ENCODE measurements around the gene JAM3.

- TF ChIP-seq, protein P1, sequence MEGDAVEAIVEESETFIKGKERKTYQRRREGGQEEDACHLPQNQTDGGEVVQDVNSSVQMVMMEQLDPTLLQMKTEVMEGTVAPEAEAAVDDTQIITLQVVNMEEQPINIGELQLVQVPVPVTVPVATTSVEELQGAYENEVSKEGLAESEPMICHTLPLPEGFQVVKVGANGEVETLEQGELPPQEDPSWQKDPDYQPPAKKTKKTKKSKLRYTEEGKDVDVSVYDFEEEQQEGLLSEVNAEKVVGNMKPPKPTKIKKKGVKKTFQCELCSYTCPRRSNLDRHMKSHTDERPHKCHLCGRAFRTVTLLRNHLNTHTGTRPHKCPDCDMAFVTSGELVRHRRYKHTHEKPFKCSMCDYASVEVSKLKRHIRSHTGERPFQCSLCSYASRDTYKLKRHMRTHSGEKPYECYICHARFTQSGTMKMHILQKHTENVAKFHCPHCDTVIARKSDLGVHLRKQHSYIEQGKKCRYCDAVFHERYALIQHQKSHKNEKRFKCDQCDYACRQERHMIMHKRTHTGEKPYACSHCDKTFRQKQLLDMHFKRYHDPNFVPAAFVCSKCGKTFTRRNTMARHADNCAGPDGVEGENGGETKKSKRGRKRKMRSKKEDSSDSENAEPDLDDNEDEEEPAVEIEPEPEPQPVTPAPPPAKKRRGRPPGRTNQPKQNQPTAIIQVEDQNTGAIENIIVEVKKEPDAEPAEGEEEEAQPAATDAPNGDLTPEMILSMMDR (IDR thresholded peaks at IDR 0.05; ENCODE audit: extremely low read depth in 1 of 2, insufficient read depth in 1 of 2, low read depth in 1 of 2, low read length in 2 of 2), result no peak
- TF ChIP-seq POLR2AphosphoS5 (IDR thresholded peaks at IDR 0.05; ENCODE audit: insufficient read depth, low read depth, low read length) (no peak), POLR2A (IDR thresholded peaks at IDR 0.05; ENCODE audit: low read depth, low read length) (no peak), JUN (IDR thresholded peaks at IDR 0.05; ENCODE audit: borderline replicate concordance, insufficient read depth, insufficient read length, low read depth) (no peak), EZH2 (IDR thresholded peaks at IDR 0.05; ENCODE audit: borderline replicate concordance, low read depth, low read length, severe bottlenecking) (no peak)
- TF ChIP-seq, protein P2, sequence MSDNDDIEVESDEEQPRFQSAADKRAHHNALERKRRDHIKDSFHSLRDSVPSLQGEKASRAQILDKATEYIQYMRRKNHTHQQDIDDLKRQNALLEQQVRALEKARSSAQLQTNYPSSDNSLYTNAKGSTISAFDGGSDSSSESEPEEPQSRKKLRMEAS (IDR thresholded peaks at IDR 0.05; ENCODE audit: insufficient read depth, insufficient read length), result no peak
Measured at GRCh38 chr11:134173296-134173695, 104.4 kb downstream of the JAM3 start.
